RWPE2 (cell line): Measurements from ENCODE around the gene HS3ST5.

ENCODE experiments used
- ATAC-seq: fragments of 200-7000 bp; cut with Tn5 transposase; 3 replicates; pipeline ENCODE4 v1.9.1; 2021; ENCODE audit warnings: low read depth
- DNase-seq: peaks from one replicate; pipeline ENCODE4 v3.0.0-alpha.2; 2020; ENCODE audit warnings: low spot score
- H3K27ac ChIP-seq: fragments of 450-650 bp; 2 replicates; pipeline ENCODE4 v1.5.1; 2017; ENCODE audit warnings: mild to moderate bottlenecking; ENCODE audit not compliant: poor library complexity, severe bottlenecking
- H3K27me3 ChIP-seq: fragments of 250-450 bp; sonication (Bioruptor Pico); 2 replicates; pipeline ENCODE4 v1.5.1; 2021; ENCODE audit warnings: mild to moderate bottlenecking, moderate library complexity; ENCODE audit not compliant: insufficient read depth, poor library complexity, severe bottlenecking
- H3K36me3 ChIP-seq: fragments of 250-450 bp; sonication (Bioruptor Pico); 2 replicates; pipeline ENCODE4 v1.5.1; 2020; ENCODE audit warnings: low read depth, mild to moderate bottlenecking, moderate library complexity
- H3K4me1 ChIP-seq: fragments of 250-450 bp; sonication (Bioruptor Pico); 2 replicates; pipeline ENCODE4 v1.5.1; 2021; ENCODE audit warnings: mild to moderate bottlenecking, moderate library complexity; ENCODE audit not compliant: insufficient read depth, poor library complexity, severe bottlenecking
- H3K4me3 ChIP-seq: fragments of 250-450 bp; sonication (Bioruptor Pico); 2 replicates; pipeline ENCODE4 v1.5.1; 2021; ENCODE audit warnings: mild to moderate bottlenecking, moderate library complexity; ENCODE audit not compliant: severe bottlenecking
- H3K9me3 ChIP-seq: fragments of 250-450 bp; sonication (Bioruptor Pico); 2 replicates; pipeline ENCODE4 v1.5.1; 2021; ENCODE audit warnings: mild to moderate bottlenecking, moderate library complexity; ENCODE audit not compliant: severe bottlenecking
- CTCF ChIP-seq: fragments of 450-650 bp; IDR thresholded peaks from one replicate; pipeline ENCODE4 v1.5.1; 2017; ENCODE audit warnings: mild to moderate bottlenecking, moderate library complexity; ENCODE audit not compliant: poor library complexity, severe bottlenecking

Gene HS3ST5

DNA sequence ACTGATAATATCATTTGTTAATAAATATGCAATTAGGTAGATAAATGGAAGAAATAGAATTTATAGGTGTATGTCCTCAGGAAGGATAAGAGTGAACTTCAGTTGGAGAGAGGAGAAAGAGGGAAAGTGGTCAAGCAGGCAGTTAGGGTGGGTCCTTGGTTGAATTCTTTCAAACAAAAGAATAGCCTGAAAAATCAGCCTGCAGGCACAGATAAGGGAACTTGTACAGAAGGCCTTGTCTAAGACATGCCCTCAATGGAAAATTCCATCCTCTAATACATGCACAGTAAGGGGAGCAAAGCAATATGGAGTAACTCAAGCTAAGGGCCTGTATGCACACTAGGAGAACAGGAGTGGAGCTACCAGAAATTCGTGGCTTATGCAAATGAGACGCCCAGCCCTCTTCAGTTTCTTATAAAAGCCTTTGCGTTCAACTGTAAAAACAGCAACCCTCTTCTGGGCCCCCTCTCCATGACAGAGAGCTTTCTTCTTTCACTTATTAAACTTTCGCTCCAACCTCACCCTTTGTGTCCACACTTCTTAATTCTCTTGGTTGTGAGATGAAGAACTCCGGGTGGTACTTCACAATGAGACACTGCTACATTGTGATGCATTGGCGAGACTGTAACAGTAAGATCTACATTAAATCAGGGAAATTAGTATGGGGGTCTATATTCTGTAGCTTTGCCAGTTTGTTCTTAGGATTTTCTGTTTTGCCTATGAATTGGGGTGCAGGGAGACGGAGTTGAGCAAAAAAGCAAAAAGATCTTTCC, 147.0 kb downstream of the HS3ST5 start:
- DNase-seq (no peak), ATAC-seq (no peak)
- Histone ChIP-seq H3K4me1 (no peaks in the 10 kb centered on the region), H3K27me3 (no peaks in the 10 kb centered on the region), H3K9me3 (no peaks in the 10 kb centered on the region), H3K36me3 (no peaks in the 10 kb centered on the region), H3K4me3 (no peak overlapping the region), H3K27ac (no peak overlapping the region)
- no peak for TF ChIP-seq CTCF

- DNase-seq (no peak), ATAC-seq (no peak)
- TF ChIP-seq CTCF, result no peak
- no peaks in the 10 kb centered on the region for H3K4me1 ChIP-seq
- no peak overlapping the region for H3K4me3 ChIP-seq
- H3K27ac ChIP-seq, result no peak overlapping the region
- H3K36me3 ChIP-seq, result no peaks in the 10 kb centered on the region
- H3K27me3 ChIP-seq, result no peaks in the 10 kb centered on the region
- no peaks in the 10 kb centered on the region for H3K9me3 ChIP-seq
Measured at GRCh38 chr6:114195027-114195365, 147.8 kb downstream of the HS3ST5 start.

DNA sequence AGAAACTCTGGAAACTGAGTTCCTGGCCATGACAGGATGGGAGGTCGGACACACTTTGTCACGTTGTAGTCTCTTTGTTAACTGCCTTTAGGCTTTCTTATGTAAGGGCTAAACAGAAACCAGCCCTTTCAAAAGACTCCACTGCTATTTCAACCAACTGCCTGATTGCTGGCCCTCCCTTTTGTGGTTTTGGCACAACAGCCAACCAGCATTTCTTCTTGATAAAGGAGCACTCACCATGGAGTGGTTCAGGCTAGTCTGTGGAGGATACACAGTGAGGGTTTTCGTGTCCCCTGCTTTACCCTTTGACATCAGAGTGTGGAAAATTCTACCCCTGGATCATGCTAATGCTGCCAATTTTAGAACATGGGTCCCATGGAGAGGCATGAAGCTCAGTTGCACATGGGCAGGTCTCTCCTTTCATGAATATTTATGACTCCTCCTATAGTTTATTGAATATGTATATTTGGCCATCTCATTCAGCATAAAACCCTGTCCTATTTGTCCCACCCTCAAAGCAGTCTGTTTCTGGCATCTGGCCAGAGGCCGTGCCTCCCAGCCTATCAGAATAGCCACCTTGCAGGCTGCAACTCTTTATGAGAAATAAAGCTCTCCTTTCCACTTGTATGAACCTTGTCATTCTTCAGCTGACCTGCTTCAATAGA, 148.3 kb downstream of the HS3ST5 start:
- ATAC-seq, result no peak
- H3K9me3 ChIP-seq, result no peaks in the 10 kb centered on the region
- DNase-seq, result no peak
- H3K27me3 ChIP-seq, result no peaks in the 10 kb centered on the region
- H3K27ac ChIP-seq, result no peak overlapping the region
- H3K4me1 ChIP-seq, result no peaks in the 10 kb centered on the region
- H3K4me3 ChIP-seq, result no peak overlapping the region
- TF ChIP-seq CTCF, result no peak
- no peaks in the 10 kb centered on the region for H3K36me3 ChIP-seq

GRCh38 chr6:114187563-114187962, 155.3 kb downstream of the HS3ST5 start:
- TF ChIP-seq CTCF, result no peak
- DNase-seq (no peak), ATAC-seq (no peak)
- no peaks in the 10 kb centered on the region for H3K36me3 ChIP-seq
- no peaks in the 10 kb centered on the region for H3K4me1 ChIP-seq
- no peak overlapping the region for H3K27ac ChIP-seq
- H3K4me3 ChIP-seq, result no peak overlapping the region
- no peaks in the 10 kb centered on the region for H3K27me3 ChIP-seq
- H3K9me3 ChIP-seq, result no peaks in the 10 kb centered on the region

DNA sequence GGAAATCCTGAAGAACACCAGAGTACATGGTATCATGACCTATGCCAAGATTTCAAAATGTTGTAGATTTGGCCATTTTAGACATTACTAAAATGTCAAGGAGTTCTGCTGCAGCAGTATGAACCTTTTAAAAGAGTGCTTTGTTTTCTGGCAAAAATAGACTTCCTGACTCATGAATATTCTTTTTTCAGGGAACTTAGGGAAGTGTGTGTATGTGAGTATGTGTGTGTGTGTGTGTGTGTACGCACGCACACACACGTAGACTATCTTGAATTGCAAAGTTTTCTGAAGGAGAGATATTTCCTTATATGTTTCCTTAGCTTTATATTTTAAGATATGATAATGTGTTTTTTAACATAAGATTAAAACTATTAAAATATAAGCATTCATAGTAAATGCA, 161.2 kb downstream of the HS3ST5 start:
- no peaks in the 10 kb centered on the region for H3K36me3 ChIP-seq
- DNase-seq (no peak), ATAC-seq (no peak)
- H3K27ac ChIP-seq, result no peak overlapping the region
- no peaks in the 10 kb centered on the region for H3K27me3 ChIP-seq
- no peaks in the 10 kb centered on the region for H3K9me3 ChIP-seq
- no peaks in the 10 kb centered on the region for H3K4me1 ChIP-seq
- TF ChIP-seq CTCF, result no peak
- H3K4me3 ChIP-seq, result no peak overlapping the region
